ENCODE measurements around the gene ADAMTS13. TPM values are rescaled to one million over a fixed set of nuclear protein-coding genes. Genes with fewer than 3 reads are reported as not detected.

Gene ADAMTS13
- total and polyA plus RNA-seq, 10 donors = 1.1 to 4.8 (median 2.7) TPM

GRCh38 chr9:133433351-133433843 lies 11.2 kb downstream of the ADAMTS13 start:
- no peak for DNase-seq
- no peaks in the 10 kb centered on the region for H3K36me3 ChIP-seq
- H3K4me1 ChIP-seq = peaks cover 0 to 21% (median 11%) of the 10 kb centered on the region in 6 donors
- intact Hi-C loops (cut with DNase I; ENCODE audit: low total_unique reads) = no loop called here
- no peaks in the 10 kb centered on the region for H3K9me3 ChIP-seq
- H3K27me3 ChIP-seq (replicated peaks in 1 of 7) = peaks cover 0 to 20% (median 12%) of the 10 kb centered on the region in 7 donors
- H3K27ac ChIP-seq = no peak overlapping the region
- WGBS, 5 donors = 83 to 96% (median 87%) methylated on average over 4 to 11 of the region's 11 CpGs
- H3K4me3 ChIP-seq = no peak overlapping the region
- TF ChIP-seq POLR2AphosphoS5 (IDR thresholded peaks at IDR 0.05) (no peak), CTCF (IDR thresholded peaks at IDR 0.05 in 8 of 11, conservative IDR thresholded peaks at IDR 0.05 in 3 of 11) (no peak), POLR2A (IDR thresholded peaks at IDR 0.05) (no peak)

GRCh38 chr9:133436681-133437080 lies 14.5 kb downstream of the ADAMTS13 start:
- TF ChIP-seq POLR2A (IDR thresholded peaks at IDR 0.05) (no peak), CTCF (IDR thresholded peaks at IDR 0.05 in 8 of 11, conservative IDR thresholded peaks at IDR 0.05 in 3 of 11) (no peak), POLR2AphosphoS5 (IDR thresholded peaks at IDR 0.05) (no peak)
- Histone ChIP-seq H3K27me3 (replicated peaks in 1 of 7) (no peaks in the 10 kb centered on the region), H3K4me3 (no peak overlapping the region), H3K4me1 (peaks cover 0 to 11% (median 1%) of the 10 kb centered on the region in 6 donors), H3K27ac (no peak overlapping the region), H3K36me3 (no peaks in the 10 kb centered on the region), H3K9me3 (no peaks in the 10 kb centered on the region)
- intact Hi-C loops (cut with DNase I; ENCODE audit: low total_unique reads) = no loop called here
- DNase-seq = no peak
- WGBS, 5 donors = 72 to 84% (median 82%) methylated on average over 12 to 16 of the region's 16 CpGs

GRCh38 chr9:133437753-133438531 lies 15.8 kb downstream of the ADAMTS13 start:
- Histone ChIP-seq H3K36me3 (no peaks in the 10 kb centered on the region), H3K27me3 (replicated peaks in 1 of 7) (no peaks in the 10 kb centered on the region), H3K4me3 (no peak overlapping the region), H3K27ac (no peak overlapping the region), H3K9me3 (no peaks in the 10 kb centered on the region), H3K4me1 (peaks cover 0 to 14% (median 1%) of the 10 kb centered on the region in 6 donors)
- 76 to 83% (median 81%) methylated on average over 10 to 20 of the region's 20 CpGs for WGBS, 5 donors
- TF ChIP-seq POLR2A (IDR thresholded peaks at IDR 0.05) (no peak), POLR2AphosphoS5 (IDR thresholded peaks at IDR 0.05) (no peak), CTCF (IDR thresholded peaks at IDR 0.05 in 8 of 11, conservative IDR thresholded peaks at IDR 0.05 in 3 of 11) (no peak)
- intact Hi-C loops (cut with DNase I; ENCODE audit: low total_unique reads) = no loop called here
- DNase-seq = no peak

- H3K9me3 ChIP-seq = no peaks in the 10 kb centered on the region
- no peak overlapping the region for H3K4me3 ChIP-seq
- TF ChIP-seq POLR2A (IDR thresholded peaks at IDR 0.05) = no peak
- no peak for TF ChIP-seq POLR2AphosphoS5 (IDR thresholded peaks at IDR 0.05)
- DNase-seq = no peak
- WGBS, 5 donors = 64 to 76% (median 68%) methylated on average over 4 of the region's 4 CpGs
- no peak overlapping the region for H3K27ac ChIP-seq
- intact Hi-C loops (cut with DNase I; ENCODE audit: low total_unique reads) = no loop called here
- H3K4me1 ChIP-seq = peaks cover 0 to 14% (median 1%) of the 10 kb centered on the region in 6 donors
- H3K27me3 ChIP-seq (replicated peaks in 1 of 7) = no peaks in the 10 kb centered on the region
- H3K36me3 ChIP-seq = no peaks in the 10 kb centered on the region
Measured at GRCh38 chr9:133439337-133439736, 17.2 kb downstream of the ADAMTS13 start.
